Measurements from ENCODE around the gene ZNF583.

ZNF583 gene

DNA sequence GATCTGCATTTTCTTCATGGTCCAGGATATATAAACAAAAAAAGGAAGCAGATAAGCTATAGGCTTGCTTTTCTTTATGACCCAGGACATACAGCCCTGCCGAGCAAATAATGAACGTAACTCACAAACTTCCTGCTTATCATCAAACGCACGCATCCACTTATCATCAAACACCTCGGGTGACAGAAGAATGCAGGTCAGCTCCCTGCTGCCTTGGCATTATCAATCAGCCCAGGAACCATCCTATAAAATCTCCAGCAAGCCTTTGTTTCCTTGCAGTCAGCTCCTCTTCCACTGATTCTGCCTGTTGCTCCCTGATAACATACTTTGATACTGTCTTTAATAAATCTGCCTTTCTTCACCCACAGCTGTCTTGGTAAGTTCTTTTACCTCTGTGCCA lies 5.3 kb upstream of the ZNF583 start:
- no peaks in the 10 kb centered on the region for H3K4me1 ChIP-seq (ENCODE audit: control insufficient read depth, insufficient read depth, low read length)
- H3K9me3 ChIP-seq (ENCODE audit: control insufficient read depth, insufficient read depth, low read depth, low read length), result peaks cover 3% of the 10 kb centered on the region; the same call in 1 of the 2 replicates
- CTCF ChIA-PET, result interaction anchor here (0.9 kb wide), 1 partner anchor 89 kb away, joined by 4 read pairs; no protein-coding TSS in a partner anchor
- no peak for TF ChIP-seq SETDB1 (IDR thresholded peaks at IDR 0.05; ENCODE audit: insufficient read length, low read length)
- TF ChIP-seq, protein P1, sequence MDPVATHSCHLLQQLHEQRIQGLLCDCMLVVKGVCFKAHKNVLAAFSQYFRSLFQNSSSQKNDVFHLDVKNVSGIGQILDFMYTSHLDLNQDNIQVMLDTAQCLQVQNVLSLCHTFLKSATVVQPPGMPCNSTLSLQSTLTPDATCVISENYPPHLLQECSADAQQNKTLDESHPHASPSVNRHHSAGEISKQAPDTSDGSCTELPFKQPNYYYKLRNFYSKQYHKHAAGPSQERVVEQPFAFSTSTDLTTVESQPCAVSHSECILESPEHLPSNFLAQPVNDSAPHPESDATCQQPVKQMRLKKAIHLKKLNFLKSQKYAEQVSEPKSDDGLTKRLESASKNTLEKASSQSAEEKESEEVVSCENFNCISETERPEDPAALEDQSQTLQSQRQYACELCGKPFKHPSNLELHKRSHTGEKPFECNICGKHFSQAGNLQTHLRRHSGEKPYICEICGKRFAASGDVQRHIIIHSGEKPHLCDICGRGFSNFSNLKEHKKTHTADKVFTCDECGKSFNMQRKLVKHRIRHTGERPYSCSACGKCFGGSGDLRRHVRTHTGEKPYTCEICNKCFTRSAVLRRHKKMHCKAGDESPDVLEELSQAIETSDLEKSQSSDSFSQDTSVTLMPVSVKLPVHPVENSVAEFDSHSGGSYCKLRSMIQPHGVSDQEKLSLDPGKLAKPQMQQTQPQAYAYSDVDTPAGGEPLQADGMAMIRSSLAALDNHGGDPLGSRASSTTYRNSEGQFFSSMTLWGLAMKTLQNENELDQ (tag by site-specific recombination; IDR thresholded peaks at IDR 0.05; ENCODE audit: low read depth), result no peak
- no peak for TF ChIP-seq ZBTB20 (tag by site-specific recombination; IDR thresholded peaks at IDR 0.05)
- TF ChIP-seq, protein P2, sequence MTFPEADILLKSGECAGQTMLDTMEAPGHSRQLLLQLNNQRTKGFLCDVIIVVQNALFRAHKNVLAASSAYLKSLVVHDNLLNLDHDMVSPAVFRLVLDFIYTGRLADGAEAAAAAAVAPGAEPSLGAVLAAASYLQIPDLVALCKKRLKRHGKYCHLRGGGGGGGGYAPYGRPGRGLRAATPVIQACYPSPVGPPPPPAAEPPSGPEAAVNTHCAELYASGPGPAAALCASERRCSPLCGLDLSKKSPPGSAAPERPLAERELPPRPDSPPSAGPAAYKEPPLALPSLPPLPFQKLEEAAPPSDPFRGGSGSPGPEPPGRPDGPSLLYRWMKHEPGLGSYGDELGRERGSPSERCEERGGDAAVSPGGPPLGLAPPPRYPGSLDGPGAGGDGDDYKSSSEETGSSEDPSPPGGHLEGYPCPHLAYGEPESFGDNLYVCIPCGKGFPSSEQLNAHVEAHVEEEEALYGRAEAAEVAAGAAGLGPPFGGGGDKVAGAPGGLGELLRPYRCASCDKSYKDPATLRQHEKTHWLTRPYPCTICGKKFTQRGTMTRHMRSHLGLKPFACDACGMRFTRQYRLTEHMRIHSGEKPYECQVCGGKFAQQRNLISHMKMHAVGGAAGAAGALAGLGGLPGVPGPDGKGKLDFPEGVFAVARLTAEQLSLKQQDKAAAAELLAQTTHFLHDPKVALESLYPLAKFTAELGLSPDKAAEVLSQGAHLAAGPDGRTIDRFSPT (tag by site-specific recombination; IDR thresholded peaks at IDR 0.05), result no peak
- no peak for TF ChIP-seq ZNF10 (tag by site-specific recombination; IDR thresholded peaks at IDR 0.05)
- no peak for TF ChIP-seq ZNF433 (tag by site-specific recombination; IDR thresholded peaks at IDR 0.05; ENCODE audit: low read depth)
- TF ChIP-seq, protein P3, sequence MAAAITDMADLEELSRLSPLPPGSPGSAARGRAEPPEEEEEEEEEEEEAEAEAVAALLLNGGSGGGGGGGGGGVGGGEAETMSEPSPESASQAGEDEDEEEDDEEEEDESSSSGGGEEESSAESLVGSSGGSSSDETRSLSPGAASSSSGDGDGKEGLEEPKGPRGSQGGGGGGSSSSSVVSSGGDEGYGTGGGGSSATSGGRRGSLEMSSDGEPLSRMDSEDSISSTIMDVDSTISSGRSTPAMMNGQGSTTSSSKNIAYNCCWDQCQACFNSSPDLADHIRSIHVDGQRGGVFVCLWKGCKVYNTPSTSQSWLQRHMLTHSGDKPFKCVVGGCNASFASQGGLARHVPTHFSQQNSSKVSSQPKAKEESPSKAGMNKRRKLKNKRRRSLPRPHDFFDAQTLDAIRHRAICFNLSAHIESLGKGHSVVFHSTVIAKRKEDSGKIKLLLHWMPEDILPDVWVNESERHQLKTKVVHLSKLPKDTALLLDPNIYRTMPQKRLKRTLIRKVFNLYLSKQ (tag by site-specific recombination; IDR thresholded peaks at IDR 0.05; ENCODE audit: borderline replicate concordance), result no peak
- TF ChIP-seq ZNF600 (tag by site-specific recombination; IDR thresholded peaks at IDR 0.05), result no peak
- TF ChIP-seq ZFP37 (tag by site-specific recombination; IDR thresholded peaks at IDR 0.05), result no peak
- TF ChIP-seq ZNF239 (tag by site-specific recombination; IDR thresholded peaks at IDR 0.05), result no peak
- TF ChIP-seq ZNF501 (tag by site-specific recombination; IDR thresholded peaks at IDR 0.05), result no peak
- TF ChIP-seq, protein P4, sequence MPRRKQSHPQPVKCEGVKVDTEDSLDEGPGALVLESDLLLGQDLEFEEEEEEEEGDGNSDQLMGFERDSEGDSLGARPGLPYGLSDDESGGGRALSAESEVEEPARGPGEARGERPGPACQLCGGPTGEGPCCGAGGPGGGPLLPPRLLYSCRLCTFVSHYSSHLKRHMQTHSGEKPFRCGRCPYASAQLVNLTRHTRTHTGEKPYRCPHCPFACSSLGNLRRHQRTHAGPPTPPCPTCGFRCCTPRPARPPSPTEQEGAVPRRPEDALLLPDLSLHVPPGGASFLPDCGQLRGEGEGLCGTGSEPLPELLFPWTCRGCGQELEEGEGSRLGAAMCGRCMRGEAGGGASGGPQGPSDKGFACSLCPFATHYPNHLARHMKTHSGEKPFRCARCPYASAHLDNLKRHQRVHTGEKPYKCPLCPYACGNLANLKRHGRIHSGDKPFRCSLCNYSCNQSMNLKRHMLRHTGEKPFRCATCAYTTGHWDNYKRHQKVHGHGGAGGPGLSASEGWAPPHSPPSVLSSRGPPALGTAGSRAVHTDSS (tag by site-specific recombination; IDR thresholded peaks at IDR 0.05), result no peak
- no peak for TF ChIP-seq ZNF768 (tag by site-specific recombination; IDR thresholded peaks at IDR 0.05)
- no peak for TF ChIP-seq ZNF354C (tag by site-specific recombination; IDR thresholded peaks at IDR 0.05; ENCODE audit: borderline replicate concordance, low read depth)
- no peak overlapping the region for H3K27ac ChIP-seq (ENCODE audit: extremely low read depth, low read depth, low read length)
- POLR2A ChIA-PET, result no interaction called here
- H3K4me3 ChIP-seq (ENCODE audit: low read depth, low read length), result no peak overlapping the region
- peaks cover 0 to 37% of the 10 kb centered on the region in 2 experiments; a peak in 1 of 3 replicates for H3K36me3 ChIP-seq (ENCODE audit: control insufficient read depth in 2 of 2, insufficient read depth in 1 of 2, low read length in 2 of 2)

DNA sequence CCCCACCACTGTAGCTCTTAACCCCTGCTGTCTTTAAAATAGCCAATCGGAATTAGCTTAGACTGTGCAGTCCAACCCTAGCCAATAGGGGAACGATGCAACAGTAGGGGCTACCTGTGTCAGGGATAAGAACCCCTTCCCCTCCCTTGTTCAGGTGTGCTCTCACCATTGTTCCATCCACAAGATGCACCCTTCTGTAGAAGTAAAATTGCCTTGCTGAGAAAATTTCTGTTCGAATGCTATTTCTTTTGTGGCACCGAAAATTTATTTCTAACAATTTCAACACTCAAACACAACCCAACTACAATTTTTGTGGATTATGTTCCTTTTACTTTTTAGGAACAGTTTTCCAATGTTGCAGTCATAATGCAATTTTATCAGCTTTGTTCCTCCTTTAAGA lies 3.6 kb upstream of the ZNF583 start:
- TF ChIP-seq SETDB1 (IDR thresholded peaks at IDR 0.05; ENCODE audit: insufficient read length, low read length), result peak; percentile 87
- TF ChIP-seq ZNF169 (tag by site-specific recombination; IDR thresholded peaks at IDR 0.05), result no peak
- Histone ChIP-seq H3K9me3 (ENCODE audit: control insufficient read depth, insufficient read depth, low read depth, low read length) (no peaks in the 10 kb centered on the region), H3K4me1 (ENCODE audit: control insufficient read depth, insufficient read depth, low read length) (no peaks in the 10 kb centered on the region), H3K27ac (ENCODE audit: extremely low read depth, low read depth, low read length) (no peak overlapping the region), H3K36me3 (ENCODE audit: control insufficient read depth in 2 of 2, insufficient read depth in 1 of 2, low read length in 2 of 2) (peaks cover 0 to 37% of the 10 kb centered on the region in 2 experiments; a peak in 1 of 3 replicates), H3K4me3 (ENCODE audit: low read depth, low read length) (no peak overlapping the region)
- ChIA-PET POLR2A (no interaction called here), CTCF (no interaction called here)

Data from HEK293 (cell line).